Loucy (cell line): ENCODE results near the gene ACTN1.

Experiments used
- H2AFZ ChIP-seq: fragments of 200-600 bp; sonication (generic); 2 replicates; pipeline ENCODE4 v1.6.0; 2016; ENCODE audit warnings: antibody characterized with exemption, mild to moderate bottlenecking, low read length, moderate library complexity
- H3F3A ChIP-seq: fragments of 200-600 bp; 2 replicates; pipeline ENCODE4 v1.6.0; 2016; ENCODE audit warnings: antibody characterized with exemption, low read depth, mild to moderate bottlenecking
- H3K27me3 ChIP-seq: fragments of 200-600 bp; sonication (generic); 2 replicates; pipeline ENCODE4 v1.6.1; 2014; ENCODE audit warnings: low read length, mild to moderate bottlenecking; ENCODE audit not compliant: insufficient read depth, poor library complexity, severe bottlenecking
- H3K36me3 ChIP-seq: fragments of 200-600 bp; sonication (generic); 2 replicates; pipeline ENCODE4 v1.6.1; 2016; ENCODE audit warnings: low read length; ENCODE audit not compliant: insufficient read depth
- H3K4me1 ChIP-seq: fragments of 200-600 bp; sonication (generic); 2 replicates; pipeline ENCODE4 v1.5.1; 2014; ENCODE audit warnings: low read length, mild to moderate bottlenecking; ENCODE audit not compliant: insufficient read depth, poor library complexity, severe bottlenecking
- H3K4me2 ChIP-seq: fragments of 200-600 bp; sonication (generic); 2 replicates; pipeline ENCODE4 v1.6.0; 2014; ENCODE audit warnings: antibody characterized with exemption, low read length, low read depth, mild to moderate bottlenecking; ENCODE audit not compliant: poor library complexity, severe bottlenecking
- H3K4me3 ChIP-seq: fragments of 200-600 bp; sonication (generic); 2 replicates; pipeline ENCODE4 v1.5.1; 2014; ENCODE audit warnings: low read length, mild to moderate bottlenecking, mixed read lengths; ENCODE audit not compliant: poor library complexity, severe bottlenecking
- H3K79me2 ChIP-seq: fragments of 200-600 bp; sonication (generic); 2 replicates; pipeline ENCODE4 v1.6.1; 2014; ENCODE audit warnings: low read length; ENCODE audit not compliant: insufficient read depth
- H3K9ac ChIP-seq: fragments of 200-600 bp; sonication (generic); 2 replicates; pipeline ENCODE4 v1.6.0; 2014; ENCODE audit warnings: mild to moderate bottlenecking, low read depth, low read length, moderate library complexity; ENCODE audit not compliant: poor library complexity, severe bottlenecking
- H3K9me2 ChIP-seq: fragments of 200-600 bp; sonication (generic); replicated peaks from 2 replicates; pipeline ENCODE4 v1.6.1; 2016; ENCODE audit warnings: low read depth, low read length, mixed read lengths
- H3K9me3 ChIP-seq: fragments of 200-600 bp; sonication (generic); 2 replicates; pipeline ENCODE4 v1.6.1; 2014; ENCODE audit warnings: mild to moderate bottlenecking, antibody characterized with exemption, low read length, low read depth; ENCODE audit not compliant: insufficient read depth
- H4K20me1 ChIP-seq: fragments of 200-600 bp; sonication (generic); 2 replicates; pipeline ENCODE4 v1.6.0; 2014; ENCODE audit warnings: antibody characterized with exemption, low read length, mild to moderate bottlenecking; ENCODE audit not compliant: insufficient read depth, poor library complexity, severe bottlenecking
- CTCF ChIP-seq: fragments of 200-600 bp; sonication (generic); conservative IDR thresholded peaks from 2 replicates; pipeline ENCODE4 v1.5.1; 2014; ENCODE audit warnings: mild to moderate bottlenecking, antibody characterized with exemption, low read length
- EZH2phosphoT487 ChIP-seq: fragments of 200-600 bp; IDR thresholded peaks from 2 replicates; pipeline ENCODE4 v1.6.1; 2018; ENCODE audit warnings: antibody characterized with exemption, mild to moderate bottlenecking, moderate library complexity, borderline replicate concordance

ACTN1 gene

GRCh38 chr14:68913516-68913915 is 65.6 kb downstream of the ACTN1 start:
- no peaks in the 10 kb centered on the region for H3K27me3 ChIP-seq
- H3K9ac ChIP-seq = no peak overlapping the region
- no peak overlapping the region for H3K4me2 ChIP-seq
- no peaks in the 10 kb centered on the region for H3F3A ChIP-seq
- no peak overlapping the region for H3K4me3 ChIP-seq
- no peaks in the 10 kb centered on the region for H3K9me3 ChIP-seq
- no peak overlapping the region for H2AFZ ChIP-seq
- no peaks in the 10 kb centered on the region for H3K9me2 ChIP-seq
- H3K36me3 ChIP-seq = peaks cover 87% of the 10 kb centered on the region; the same call in 1 of the 2 replicates
- H3K79me2 ChIP-seq = peaks cover 5% of the 10 kb centered on the region; the same call in 1 of the 2 replicates
- H4K20me1 ChIP-seq = peaks cover 11% of the 10 kb centered on the region
- TF ChIP-seq EZH2phosphoT487 (no peak), CTCF (no peak)
- H3K4me1 ChIP-seq = no peaks in the 10 kb centered on the region

- Histone ChIP-seq H3K27me3 (no peaks in the 10 kb centered on the region), H3K36me3 (peaks cover 84% of the 10 kb centered on the region; the same call in 1 of the 2 replicates), H3K79me2 (peaks cover 5% of the 10 kb centered on the region; the same call in 1 of the 2 replicates), H2AFZ (no peak overlapping the region), H3K4me2 (no peak overlapping the region), H3K4me3 (no peak overlapping the region), H4K20me1 (peaks cover 11% of the 10 kb centered on the region), H3F3A (no peaks in the 10 kb centered on the region), H3K9me2 (no peaks in the 10 kb centered on the region), H3K4me1 (no peaks in the 10 kb centered on the region), H3K9me3 (no peaks in the 10 kb centered on the region), H3K9ac (no peak overlapping the region)
- TF ChIP-seq EZH2phosphoT487 (no peak), CTCF (peak; percentile 100)
Measured at GRCh38 chr14:68911594-68912227, 67.4 kb downstream of the ACTN1 start.

GRCh38 chr14:68910540-68910939 is 68.6 kb downstream of the ACTN1 start:
- Histone ChIP-seq H2AFZ (no peak overlapping the region), H4K20me1 (peaks cover 11% of the 10 kb centered on the region), H3K9ac (no peak overlapping the region), H3K27me3 (no peaks in the 10 kb centered on the region), H3K9me2 (no peaks in the 10 kb centered on the region), H3K36me3 (peaks cover 85% of the 10 kb centered on the region; the same call in 1 of the 2 replicates), H3K4me2 (no peak overlapping the region), H3F3A (no peaks in the 10 kb centered on the region), H3K4me1 (no peaks in the 10 kb centered on the region), H3K79me2 (peaks cover 5% of the 10 kb centered on the region; the same call in 1 of the 2 replicates), H3K4me3 (no peak overlapping the region), H3K9me3 (no peaks in the 10 kb centered on the region)
- no peak for TF ChIP-seq CTCF
- no peak for TF ChIP-seq EZH2phosphoT487
